LNCAP (cell line): ENCODE results near the gene CHAF1B.
A peak's percentile ranks its signal among the peaks of the same experiment; 100 is the strongest.

Experiments
- TF ChIP-seq, protein P1 (sequence below): fragments of 450-650 bp; IDR thresholded peaks from 2 replicates; pipeline ENCODE4 v1.5.1; 2017; ENCODE audit warnings: mild to moderate bottlenecking

Gene CHAF1B

DNA sequence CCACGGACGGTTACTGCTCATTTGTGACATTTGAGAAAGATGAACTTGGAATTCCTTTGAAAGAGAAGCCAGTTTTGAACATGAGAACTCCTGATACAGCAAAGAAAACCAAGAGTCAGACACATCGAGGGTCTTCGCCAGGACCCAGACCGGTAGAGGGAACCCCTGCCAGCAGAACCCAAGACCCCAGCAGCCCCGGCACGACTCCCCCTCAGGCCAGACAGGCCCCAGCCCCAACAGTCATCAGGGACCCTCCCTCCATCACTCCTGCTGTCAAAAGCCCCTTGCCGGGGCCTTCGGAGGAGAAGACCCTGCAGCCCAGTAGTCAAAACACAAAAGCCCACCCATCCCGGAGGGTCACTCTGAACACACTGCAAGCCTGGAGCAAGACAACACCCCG lies 27.7 kb downstream of the CHAF1B start:
- TF ChIP-seq, protein P1, sequence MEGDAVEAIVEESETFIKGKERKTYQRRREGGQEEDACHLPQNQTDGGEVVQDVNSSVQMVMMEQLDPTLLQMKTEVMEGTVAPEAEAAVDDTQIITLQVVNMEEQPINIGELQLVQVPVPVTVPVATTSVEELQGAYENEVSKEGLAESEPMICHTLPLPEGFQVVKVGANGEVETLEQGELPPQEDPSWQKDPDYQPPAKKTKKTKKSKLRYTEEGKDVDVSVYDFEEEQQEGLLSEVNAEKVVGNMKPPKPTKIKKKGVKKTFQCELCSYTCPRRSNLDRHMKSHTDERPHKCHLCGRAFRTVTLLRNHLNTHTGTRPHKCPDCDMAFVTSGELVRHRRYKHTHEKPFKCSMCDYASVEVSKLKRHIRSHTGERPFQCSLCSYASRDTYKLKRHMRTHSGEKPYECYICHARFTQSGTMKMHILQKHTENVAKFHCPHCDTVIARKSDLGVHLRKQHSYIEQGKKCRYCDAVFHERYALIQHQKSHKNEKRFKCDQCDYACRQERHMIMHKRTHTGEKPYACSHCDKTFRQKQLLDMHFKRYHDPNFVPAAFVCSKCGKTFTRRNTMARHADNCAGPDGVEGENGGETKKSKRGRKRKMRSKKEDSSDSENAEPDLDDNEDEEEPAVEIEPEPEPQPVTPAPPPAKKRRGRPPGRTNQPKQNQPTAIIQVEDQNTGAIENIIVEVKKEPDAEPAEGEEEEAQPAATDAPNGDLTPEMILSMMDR, result no peak

DNA sequence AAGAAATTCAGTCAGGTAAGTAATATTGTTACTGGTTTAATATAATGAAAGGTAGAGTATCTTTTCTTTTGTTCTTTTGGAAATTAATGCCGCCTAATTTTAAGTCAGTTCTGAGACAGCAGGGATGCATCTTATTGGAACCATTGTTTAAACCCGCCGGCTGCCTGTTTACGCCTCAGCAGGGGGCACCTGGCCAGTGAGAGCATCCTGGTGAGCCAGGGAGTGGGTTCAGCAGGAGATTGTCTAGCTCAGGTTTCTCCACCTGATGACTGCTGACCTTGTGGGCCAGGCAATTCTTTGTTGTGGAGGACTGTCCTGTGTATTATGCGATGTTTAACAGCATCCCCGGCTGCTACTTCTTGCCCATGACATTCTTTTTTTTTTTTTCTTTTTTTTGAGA lies 30.2 kb downstream of the CHAF1B start:
- TF ChIP-seq, protein P1, result no peak

GRCh38 chr21:36419241-36419640 lies 34.0 kb downstream of the CHAF1B start:
- TF ChIP-seq, protein P1, result no peak

- TF ChIP-seq, protein P1, result peak; percentile 66
These were observed 34.8 kb downstream of the CHAF1B start for GRCh38 chr21:36419996-36420395.

DNA sequence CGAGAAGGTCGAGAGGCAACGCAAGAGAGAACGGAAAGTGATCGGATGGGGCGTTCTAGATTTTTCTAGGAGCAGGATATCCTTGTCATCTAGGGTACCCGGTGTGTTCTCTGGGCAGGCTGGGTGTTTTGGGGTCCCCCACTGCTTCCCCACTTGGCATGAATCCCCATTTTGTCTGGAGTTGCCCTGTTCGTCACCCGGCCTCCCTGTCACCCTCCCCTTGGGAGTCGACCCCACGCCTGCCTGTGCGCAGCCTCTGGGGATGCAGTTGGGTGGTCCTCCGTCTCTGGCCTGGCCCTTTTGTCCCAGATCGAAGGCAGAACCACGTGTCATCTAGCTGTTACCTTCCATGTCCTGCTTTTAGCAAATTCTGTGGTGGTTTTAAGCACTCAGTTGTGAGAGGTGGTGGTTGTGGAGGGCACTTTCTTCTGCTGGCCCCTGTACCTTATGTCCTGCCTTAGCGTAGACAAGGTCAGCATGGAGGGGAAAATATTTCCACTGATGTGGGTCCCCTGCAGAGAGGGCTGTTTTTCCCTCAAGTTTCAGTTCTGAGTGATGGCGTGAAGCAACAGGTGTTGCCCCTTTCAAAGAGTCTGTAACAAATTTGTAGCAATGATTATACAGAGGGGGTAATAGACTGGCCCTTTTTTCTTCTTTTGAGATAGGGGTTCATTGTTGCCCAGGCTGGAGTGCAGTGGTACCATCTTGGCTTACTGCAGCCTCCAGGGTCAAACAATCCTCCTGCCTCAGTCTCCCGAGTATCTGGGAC lies 35.6 kb downstream of the CHAF1B start:
- TF ChIP-seq, protein P1, result no peak

DNA sequence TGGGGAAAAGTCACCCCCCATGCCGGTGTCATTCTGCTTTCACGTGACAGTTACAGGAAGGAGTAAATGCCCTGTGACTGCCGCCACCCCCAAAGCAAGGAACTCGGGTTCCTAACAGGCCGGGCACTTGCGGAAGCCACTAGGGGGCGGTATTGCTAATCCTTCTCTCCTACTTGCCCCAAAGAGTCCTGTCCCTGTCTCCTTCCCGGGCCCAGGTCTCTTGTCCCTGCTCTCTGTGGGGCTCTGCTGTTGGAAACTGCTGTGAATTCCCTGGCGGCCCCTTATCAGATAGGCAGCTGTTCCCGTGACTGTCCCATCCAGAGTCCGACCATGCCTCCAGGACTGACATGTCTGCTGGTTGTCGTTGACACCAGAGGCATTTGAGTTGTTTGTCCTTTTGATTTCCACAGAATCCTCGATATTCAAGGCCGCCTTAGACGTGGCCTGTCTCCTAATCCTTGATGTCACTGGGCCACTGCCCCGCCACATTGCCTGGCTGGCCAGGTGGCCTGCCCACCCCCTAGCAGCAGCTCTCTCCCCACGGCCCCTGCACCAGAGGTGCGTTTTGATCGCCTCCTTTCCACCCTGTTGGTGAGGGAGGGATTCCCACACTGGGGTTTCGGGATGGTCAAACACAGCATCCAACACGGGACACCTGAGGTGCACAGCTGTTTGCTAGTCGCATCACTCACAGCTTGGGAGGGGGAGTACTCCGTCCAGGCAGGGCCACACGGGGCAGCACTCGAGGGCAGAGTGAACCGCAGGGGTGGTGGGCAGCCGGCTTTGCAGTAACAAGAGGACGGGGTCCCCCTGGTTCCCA lies 37.3 kb downstream of the CHAF1B start:
- TF ChIP-seq, protein P1, result peak; percentile 80

DNA sequence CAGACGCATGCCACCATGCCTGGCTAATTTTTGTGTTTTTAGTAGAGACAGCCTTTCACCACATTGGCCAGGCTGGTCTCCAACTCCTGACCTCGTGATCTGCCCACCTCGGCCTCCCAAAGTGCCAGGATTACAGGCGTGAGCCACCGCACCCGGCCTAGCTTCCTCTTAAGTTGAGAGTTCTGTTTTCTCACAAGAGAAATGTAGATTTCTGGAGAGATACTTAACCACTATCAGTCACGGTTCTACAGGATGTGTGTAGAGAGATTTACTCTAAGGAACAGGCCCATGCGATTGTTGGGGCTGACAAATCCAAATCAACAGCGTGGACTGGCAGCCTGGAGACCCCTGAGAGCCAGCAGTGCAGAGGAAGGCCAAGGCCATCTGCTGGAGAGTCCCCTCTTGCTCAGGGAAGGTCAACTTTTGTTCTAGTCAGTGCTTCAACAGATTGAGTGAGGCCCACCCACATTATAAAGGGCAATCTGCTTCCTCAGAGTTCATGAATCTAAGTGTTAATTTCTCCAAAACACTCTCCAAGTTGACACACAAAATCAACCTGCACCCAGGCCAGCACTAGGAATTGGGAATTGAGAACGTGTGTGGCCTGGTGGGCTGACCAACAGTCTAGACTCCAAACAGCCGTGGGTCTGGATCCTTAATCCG lies 38.7 kb downstream of the CHAF1B start:
- TF ChIP-seq, protein P1, result no peak
